GM12801 (cell line): ENCODE results near the gene LRRK1.

Source experiments
- CTCF ChIP-seq: IDR thresholded peaks from one replicate; pipeline ENCODE4 v1.5.1; 2011; ENCODE audit warnings: control low read depth; ENCODE audit not compliant: insufficient read length; ENCODE audit errors: extremely low read depth

Gene LRRK1

GRCh38 chr15:100952566-100952965 is 33.4 kb downstream of the LRRK1 start:
- TF ChIP-seq CTCF, result no peak

- TF ChIP-seq CTCF, result no peak
These were observed 39.3 kb downstream of the LRRK1 start for GRCh38 chr15:100958326-100959065.

GRCh38 chr15:100959066-100960050 is 40.2 kb downstream of the LRRK1 start:
- no peak for TF ChIP-seq CTCF

GRCh38 chr15:100966997-100967396 is 47.8 kb downstream of the LRRK1 start:
- no peak for TF ChIP-seq CTCF

- TF ChIP-seq CTCF, result no peak
These were observed 49.2 kb downstream of the LRRK1 start for GRCh38 chr15:100968050-100968966.

GRCh38 chr15:100972975-100973350 is 53.8 kb downstream of the LRRK1 start:
- TF ChIP-seq CTCF, result no peak
